ENCODE data around the gene OSBPL2. TPM values are rescaled to one million over a fixed set of nuclear protein-coding genes. Genes with fewer than 3 reads are reported as not detected.

The OSBPL2 gene
- total RNA-seq, 2 donors from 2014 or later: 46.7 to 50.3 TPM

GRCh38 chr20:62233684-62234083 lies 4.6 kb upstream of the OSBPL2 start:
- H3K27me3 ChIP-seq (ENCODE audit: control insufficient read depth, insufficient read depth, low read length, poor library complexity, severe bottlenecking): no peaks in the 10 kb centered on the region
- H3K27ac ChIP-seq (ENCODE audit: low read depth, low read length): no peak overlapping the region
- no peak overlapping the region for H3K4me3 ChIP-seq (ENCODE audit: low read length)
- no peak overlapping the region for H3K9ac ChIP-seq (ENCODE audit: extremely low read depth, low read length, poor library complexity, severe bottlenecking)
- H3K4me1 ChIP-seq (ENCODE audit: control insufficient read depth, insufficient read depth, low read length): no peaks in the 10 kb centered on the region
- H3K36me3 Mint-ChIP-seq (ENCODE audit: low read depth): no peaks in the 10 kb centered on the region
- no peak for DNase-seq
- H3K36me3 ChIP-seq (ENCODE audit: control insufficient read depth, insufficient read depth, low read length): no peaks in the 10 kb centered on the region
- TF ChIP-seq CTCF (conservative IDR thresholded peaks at IDR 0.05): no peak
- H3K4me3 Mint-ChIP-seq: no peak overlapping the region
- peaks cover 5% of the 10 kb centered on the region for H3K4me1 Mint-ChIP-seq
- 91 to 100% methylated on average over 3 to 4 of the region's 4 CpGs for WGBS, 2 experiments (ENCODE audit: insufficient coverage in 1 of 2, insufficient read length in 1 of 2)
- H3K27me3 Mint-ChIP-seq (ENCODE audit: insufficient read depth): peaks cover 3% of the 10 kb centered on the region
- H3K9me3 Mint-ChIP-seq: peaks cover 1% of the 10 kb centered on the region
- no peaks in the 10 kb centered on the region for H3K9me3 ChIP-seq (ENCODE audit: control insufficient read depth, low read length)
- no peak overlapping the region for H3K27ac Mint-ChIP-seq

DNA sequence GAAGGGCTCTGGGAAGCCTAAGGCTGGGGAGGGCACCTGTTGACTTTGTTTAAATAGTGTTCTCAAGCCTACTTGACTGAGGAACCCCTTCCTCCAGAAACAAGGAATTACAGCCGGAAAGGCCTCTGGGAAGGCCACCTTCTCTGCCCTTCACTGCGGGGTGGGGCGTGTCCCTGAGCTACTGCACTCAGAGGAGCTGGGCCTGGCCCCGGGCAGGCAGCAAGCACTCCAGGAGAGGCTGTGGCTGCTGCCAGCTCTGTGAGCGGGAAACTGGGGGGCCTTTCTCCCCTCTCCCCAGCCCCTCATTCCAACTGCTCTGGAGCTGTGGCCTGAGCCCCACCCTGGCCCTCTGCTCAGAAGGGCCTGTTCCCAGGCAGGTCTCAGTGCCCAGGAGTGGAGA lies 4.0 kb upstream of the OSBPL2 start:
- Mint-ChIP-seq H3K9me3 (peaks cover 1% of the 10 kb centered on the region), H3K4me3 (no peak overlapping the region), H3K36me3 (ENCODE audit: low read depth) (no peaks in the 10 kb centered on the region), H3K4me1 (peaks cover 9% of the 10 kb centered on the region), H3K27ac (no peak overlapping the region), H3K27me3 (ENCODE audit: insufficient read depth) (peaks cover 3% of the 10 kb centered on the region)
- Histone ChIP-seq H3K36me3 (ENCODE audit: control insufficient read depth, insufficient read depth, low read length) (no peaks in the 10 kb centered on the region), H3K4me1 (ENCODE audit: control insufficient read depth, insufficient read depth, low read length) (no peaks in the 10 kb centered on the region), H3K27me3 (ENCODE audit: control insufficient read depth, insufficient read depth, low read length, poor library complexity, severe bottlenecking) (no peaks in the 10 kb centered on the region), H3K9me3 (ENCODE audit: control insufficient read depth, low read length) (no peaks in the 10 kb centered on the region), H3K4me3 (ENCODE audit: low read length) (no peak overlapping the region), H3K9ac (ENCODE audit: extremely low read depth, low read length, poor library complexity, severe bottlenecking) (no peak overlapping the region), H3K27ac (ENCODE audit: low read depth, low read length) (no peak overlapping the region)
- no peak for DNase-seq
- WGBS, 2 experiments (ENCODE audit: insufficient coverage in 1 of 2, insufficient read length in 1 of 2): 88% methylated on average over 3 to 5 of the region's 5 CpGs
- no peak for TF ChIP-seq CTCF (conservative IDR thresholded peaks at IDR 0.05)

DNA sequence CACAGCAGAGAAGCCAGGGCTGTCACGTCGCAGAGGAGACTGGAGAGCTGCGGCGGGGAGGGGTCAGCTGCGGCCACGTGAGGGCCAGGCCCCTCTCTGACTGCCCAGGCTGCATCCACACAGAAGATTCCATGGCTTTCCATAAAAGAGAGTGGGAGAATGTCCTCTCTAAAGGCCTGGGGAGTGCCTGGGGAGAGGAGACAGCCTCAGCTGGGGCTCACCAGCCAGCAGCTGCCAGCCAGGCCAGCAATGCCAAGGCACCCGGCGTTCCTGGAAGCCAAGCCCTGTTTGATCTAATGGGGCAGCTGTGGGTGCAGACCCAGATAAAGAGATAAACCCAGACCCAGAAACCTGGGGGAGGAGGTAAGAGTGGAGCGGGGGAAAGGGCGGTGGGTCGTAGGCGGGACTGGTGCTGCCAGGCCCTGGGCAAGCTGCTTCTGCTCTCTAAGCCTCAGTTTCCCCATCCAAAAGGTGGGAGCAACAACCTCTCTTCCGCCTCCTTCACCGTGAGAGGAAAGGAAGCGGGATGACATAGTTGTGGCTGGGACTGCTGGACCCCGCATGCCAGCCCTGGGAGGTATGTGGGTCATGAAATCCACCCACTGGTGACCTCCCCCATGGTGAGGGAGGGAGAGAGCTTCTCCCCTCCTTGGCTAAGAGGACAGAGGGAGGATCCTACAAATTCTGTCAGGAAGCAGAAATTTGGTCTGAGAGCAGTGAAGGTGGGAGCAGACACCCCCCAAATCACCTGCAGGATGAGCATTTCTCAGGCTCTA lies 3.1 kb upstream of the OSBPL2 start:
- Histone ChIP-seq H3K27me3 (ENCODE audit: control insufficient read depth, insufficient read depth, low read length, poor library complexity, severe bottlenecking) (no peaks in the 10 kb centered on the region), H3K4me3 (ENCODE audit: low read length) (no peak overlapping the region), H3K36me3 (ENCODE audit: control insufficient read depth, insufficient read depth, low read length) (no peaks in the 10 kb centered on the region), H3K27ac (ENCODE audit: low read depth, low read length) (no peak overlapping the region), H3K9ac (ENCODE audit: extremely low read depth, low read length, poor library complexity, severe bottlenecking) (no peak overlapping the region), H3K4me1 (ENCODE audit: control insufficient read depth, insufficient read depth, low read length) (no peaks in the 10 kb centered on the region), H3K9me3 (ENCODE audit: control insufficient read depth, low read length) (no peaks in the 10 kb centered on the region)
- peaks cover 12% of the 10 kb centered on the region for H3K4me1 Mint-ChIP-seq
- H3K9me3 Mint-ChIP-seq: peaks cover 1% of the 10 kb centered on the region
- no peak overlapping the region for H3K4me3 Mint-ChIP-seq
- WGBS, 2 experiments (ENCODE audit: insufficient coverage in 1 of 2, insufficient read length in 1 of 2): 84 to 93% methylated on average over 6 to 16 of the region's 16 CpGs
- H3K36me3 Mint-ChIP-seq (ENCODE audit: low read depth): peaks cover 3% of the 10 kb centered on the region
- TF ChIP-seq CTCF (conservative IDR thresholded peaks at IDR 0.05): no peak
- no peak overlapping the region for H3K27ac Mint-ChIP-seq
- H3K27me3 Mint-ChIP-seq (ENCODE audit: insufficient read depth): peaks cover 3% of the 10 kb centered on the region
- no peak for DNase-seq
